ENCODE measurements around the gene CDK14.

- TF ChIP-seq CTCF (conservative IDR thresholded peaks at IDR 0.05) = no peak
- TF ChIP-seq EZH2 (IDR thresholded peaks at IDR 0.05; ENCODE audit: low read depth) = no peak
Measured at GRCh38 chr7:91066627-91067026, 470.5 kb downstream of the CDK14 start.
